Posterior vena cava (tissue), 2 donors: ENCODE results near the gene PLCH2. TPM values are rescaled to one million over a fixed set of nuclear protein-coding genes. Genes with fewer than 3 reads are reported as not detected.

Source experiments
- DNase-seq: peaks from one replicate; pipeline ENCODE4 v3.0.0-alpha.2; 2020; ENCODE audit warnings: low spot score
- intact Hi-C, 2 donors: fragments of 100-400 bp; cut with DNase I; formaldehyde crosslinking; loops; one replicate each; pipeline versions ENCODE4 v1.14.1 to v1.14.2; 2022 to 2023
- total RNA-seq, 2 donors: library from RNA; stranded (reverse); fragmentation: NEBNext Ultra II Directional; extraction: Animal tissue kit (Norgen Biotek cat#: 25700); gene quantifications; one replicate each; pipeline ENCODE4 v1.2.1, GENCODE V29; 2021
- donor health status: DM: yes; HTN: yes; CAD: no.
- donor health status: DM: yes; HTN: yes; CAD: no.

Gene PLCH2
- total RNA-seq, 2 donors from 2014 or later, result 0.33 to 1.0 TPM

DNA sequence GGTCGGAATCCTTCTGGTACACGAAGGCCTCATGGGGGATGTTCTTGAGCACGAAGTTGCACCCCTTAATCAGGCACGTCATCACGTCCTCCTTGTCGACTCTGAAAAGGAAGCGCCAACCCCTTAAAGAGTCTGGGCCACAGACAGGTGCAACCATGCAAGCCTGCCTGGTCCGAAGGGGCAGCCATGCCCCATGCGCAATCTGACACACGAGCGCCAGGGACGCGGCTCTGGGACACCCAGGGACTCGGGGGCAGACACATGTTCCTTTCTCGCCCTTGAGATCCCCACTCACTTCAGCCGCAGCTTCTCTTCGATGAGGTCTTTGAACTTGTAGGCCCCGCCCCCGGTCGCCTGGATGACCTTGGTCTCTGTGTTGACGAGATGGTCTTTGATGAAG, 44.7 kb downstream of the PLCH2 start:
- intact Hi-C loops, result no loop called here
- DNase-seq, result no peak

DNA sequence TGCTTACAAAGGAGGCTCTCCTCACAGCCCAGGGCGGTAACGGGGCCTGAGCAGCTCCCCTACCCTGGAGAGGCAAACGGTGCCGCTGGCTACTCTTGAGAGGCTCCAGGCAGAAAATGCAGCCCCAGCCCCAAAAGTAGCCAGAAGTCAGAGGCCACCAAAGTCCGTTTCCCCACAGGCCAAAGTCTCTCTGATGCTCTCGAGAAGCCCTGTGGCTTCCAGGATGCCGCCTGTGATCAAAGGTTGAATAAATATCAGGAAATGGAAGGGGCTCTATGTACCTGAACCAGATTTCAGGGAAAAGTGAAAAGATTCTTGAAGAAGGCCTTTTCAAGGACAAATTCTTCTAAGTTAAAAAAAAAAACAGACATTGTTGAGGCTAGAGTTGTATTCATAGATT, 46.1 kb downstream of the PLCH2 start:
- DNase-seq, result no peak
- intact Hi-C loops, result no loop called here

DNA sequence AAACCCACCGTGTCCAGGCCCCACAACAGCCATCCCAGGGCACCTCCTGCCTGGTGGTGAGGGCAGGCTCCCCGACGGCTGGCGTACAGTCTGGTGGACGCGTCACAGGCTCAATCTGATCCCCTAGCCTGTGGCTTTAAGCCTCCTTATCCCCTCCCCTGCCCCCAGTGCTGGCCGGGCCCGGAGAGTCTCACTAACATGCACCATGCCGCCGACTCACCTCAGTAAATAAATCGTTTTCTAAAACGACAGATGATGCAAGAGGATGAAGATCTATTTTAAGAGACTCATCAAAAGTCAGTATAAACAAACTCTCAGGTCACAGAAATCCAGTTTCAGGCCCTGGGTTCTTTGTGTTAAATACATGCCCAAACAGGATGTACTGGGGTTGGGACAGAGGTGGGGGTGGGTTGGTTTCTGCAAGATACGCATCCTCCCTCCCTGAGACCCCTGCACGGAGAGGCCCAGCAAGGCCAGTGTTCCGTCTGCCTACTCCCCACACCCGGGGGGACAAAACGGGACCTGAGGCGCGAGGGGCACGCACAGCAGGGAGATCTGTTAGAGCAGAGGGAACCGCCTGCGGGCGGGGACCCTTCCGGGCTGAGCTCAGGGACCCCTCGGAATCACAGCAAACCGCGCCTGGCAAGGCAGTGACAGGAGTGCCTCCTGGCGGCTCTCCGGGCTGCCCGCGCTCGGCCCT, 47.3 kb downstream of the PLCH2 start:
- intact Hi-C loops, result no loop called here

DNA sequence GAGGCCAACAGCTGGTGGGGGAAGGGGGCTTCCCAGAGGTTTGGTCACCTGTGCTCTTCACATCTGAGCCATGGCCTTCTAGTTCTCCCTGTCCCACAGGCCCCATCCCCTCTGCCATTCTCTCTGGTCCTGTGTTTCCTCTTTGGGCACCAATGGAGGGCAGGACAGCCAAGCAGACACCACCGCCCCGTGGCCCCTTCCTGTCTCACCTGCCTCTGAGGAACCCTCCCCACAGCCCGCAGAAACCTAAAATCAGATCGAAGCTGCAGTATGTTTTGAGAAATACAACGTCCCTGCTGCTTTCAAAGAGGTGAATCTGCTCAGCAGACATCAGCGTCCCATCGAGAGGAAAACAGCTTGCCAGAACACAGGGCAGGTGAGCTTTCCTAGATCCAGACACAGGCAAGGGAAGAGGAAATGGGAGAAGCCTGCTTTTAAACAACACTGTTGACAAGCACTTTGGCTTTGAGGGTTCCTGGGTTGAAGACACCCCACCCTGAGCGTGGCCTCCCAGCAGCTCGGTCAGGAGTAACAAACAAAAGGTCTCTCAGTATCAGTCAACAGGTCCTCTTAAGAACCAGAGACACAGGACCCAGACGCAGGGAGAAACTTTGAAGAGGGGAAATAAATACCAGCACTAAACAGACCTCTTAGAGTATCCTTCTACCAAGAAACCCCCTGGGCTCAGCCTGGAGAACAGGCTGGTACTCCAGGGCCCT, 48.0 kb downstream of the PLCH2 start:
- intact Hi-C loops, result no loop called here
- no peak for DNase-seq

More for the DNA sequence above, 47.3 kb downstream of the PLCH2 start:
- DNase-seq, result no peak

DNA sequence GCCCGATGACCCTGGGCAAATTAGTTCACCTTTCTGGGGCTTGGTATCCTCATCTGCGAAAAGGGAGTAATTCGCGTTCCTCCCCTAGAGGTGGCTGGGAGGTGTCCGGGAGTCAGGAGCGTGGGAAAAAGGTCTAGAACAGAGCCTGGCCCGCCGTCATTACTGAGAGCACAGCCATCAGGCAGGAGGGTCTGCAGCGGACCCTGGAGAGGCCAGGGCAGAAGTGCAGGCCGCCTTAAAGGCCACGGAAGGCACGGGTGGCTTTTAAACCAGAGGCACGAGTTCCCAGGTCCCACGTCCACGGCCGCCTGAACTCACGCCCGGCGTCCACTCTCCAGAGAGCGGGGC, 49.5 kb downstream of the PLCH2 start:
- DNase-seq, result no peak
- intact Hi-C loops, result no loop called here

DNA sequence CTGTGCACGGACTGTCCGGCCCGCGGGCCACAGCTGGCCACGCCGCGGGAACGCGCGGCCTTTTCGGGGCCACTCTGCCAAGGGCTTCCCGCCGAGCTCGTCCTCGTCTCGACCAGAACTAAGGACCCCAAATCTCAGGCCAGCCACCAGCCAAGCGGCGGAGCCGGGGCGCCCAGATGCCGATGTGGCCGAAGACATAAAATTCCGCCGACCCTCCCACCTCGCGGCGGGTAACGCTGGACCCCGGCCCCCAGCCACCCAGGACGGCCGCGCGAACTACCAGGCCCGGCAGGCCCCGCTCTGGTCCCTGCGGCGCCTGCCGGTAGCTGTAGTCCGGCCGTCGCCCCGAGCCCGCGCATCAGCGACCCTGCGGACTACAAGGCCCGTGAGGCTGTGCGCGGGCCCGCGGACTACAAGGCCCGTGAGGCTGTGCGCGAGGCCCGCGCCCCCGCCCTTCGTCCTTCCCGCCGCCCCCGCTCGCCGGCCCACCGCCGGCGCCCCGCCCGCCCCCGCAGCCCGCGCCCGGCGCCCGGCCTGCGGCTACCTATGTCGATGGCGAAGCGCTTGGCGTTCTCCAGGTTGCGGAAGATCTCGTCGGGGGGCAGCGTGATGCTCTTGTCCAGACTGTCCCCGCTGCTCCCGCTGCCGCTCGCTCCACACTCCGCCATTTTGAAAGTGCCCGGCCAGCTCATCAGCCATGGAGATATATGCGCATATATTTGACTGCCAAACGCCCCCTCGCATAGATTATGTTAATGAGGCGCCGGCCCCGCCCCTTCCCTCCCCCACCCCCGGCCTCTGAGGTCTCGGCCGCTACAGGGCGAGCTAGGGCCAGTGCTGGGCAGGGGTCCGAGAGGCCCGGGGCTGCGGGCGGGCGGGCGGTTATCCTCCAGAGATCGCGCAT, 50.1 kb downstream of the PLCH2 start, which contains the start of gene PANK4:
Gene PANK4 (minus strand): TSS at position 677 of the 904 bp plus-strand sequence. CDS start 9 bp downstream, at position 668.
- intact Hi-C loops, result no loop called here

DNA sequence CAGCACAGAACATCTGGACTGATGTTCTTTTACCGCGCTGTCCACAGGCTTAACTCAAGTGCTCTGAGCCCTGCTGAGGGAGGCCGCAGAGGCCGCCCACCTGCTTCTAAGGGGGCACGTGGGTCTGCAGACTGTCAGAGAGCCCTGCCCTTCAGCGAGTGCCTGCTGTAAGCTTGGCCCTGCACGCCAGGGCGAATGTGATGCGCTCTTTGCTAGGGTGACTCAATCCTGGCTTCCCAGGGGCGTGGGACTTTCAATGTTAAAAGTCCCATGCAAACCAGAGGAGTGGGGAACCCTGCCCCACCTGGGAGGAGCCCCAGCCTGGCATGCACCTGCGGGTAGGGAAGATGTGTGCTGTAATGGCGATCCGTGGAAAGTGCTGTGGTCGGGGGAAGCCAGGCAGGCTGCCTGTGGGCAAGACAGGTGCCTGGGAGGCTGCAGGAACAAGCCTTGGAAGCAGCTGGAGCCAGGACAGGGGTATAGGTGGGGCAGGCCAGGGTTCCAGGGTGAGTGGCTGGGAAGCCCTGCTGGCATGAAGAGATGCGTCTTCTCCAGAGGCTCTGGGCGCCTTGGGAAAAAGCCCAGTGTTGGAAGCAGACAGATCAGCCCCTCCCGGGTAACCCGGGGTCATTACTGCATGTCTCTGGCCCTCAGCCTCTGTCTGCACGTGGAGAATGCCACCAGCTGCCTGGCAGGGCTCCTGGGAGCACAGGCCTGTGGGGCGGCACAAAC, 50.9 kb downstream of the PLCH2 start:
- no peak for DNase-seq
- intact Hi-C loops, result no loop called here

More for the DNA sequence above, 50.1 kb downstream of the PLCH2 start, which contains the start of gene PANK4:
- peak; percentile 97 for DNase-seq

DNA sequence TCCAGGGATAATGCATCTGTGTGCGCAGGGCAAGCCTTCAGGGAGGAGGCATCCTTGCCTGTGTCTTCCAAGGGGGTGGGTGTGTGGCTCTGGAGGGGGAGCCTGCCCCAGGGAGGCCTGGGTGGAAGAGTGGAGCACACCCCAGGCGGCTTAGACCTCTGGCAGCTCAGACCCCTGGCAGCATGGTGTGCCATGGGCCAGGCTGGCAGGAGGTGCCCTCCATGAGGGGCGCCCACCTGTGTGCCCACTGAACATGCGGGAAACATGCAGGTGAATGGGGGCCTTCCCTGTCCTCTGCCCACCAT, 51.4 kb downstream of the PLCH2 start:
- intact Hi-C loops, result no loop called here
- no peak for DNase-seq

DNA sequence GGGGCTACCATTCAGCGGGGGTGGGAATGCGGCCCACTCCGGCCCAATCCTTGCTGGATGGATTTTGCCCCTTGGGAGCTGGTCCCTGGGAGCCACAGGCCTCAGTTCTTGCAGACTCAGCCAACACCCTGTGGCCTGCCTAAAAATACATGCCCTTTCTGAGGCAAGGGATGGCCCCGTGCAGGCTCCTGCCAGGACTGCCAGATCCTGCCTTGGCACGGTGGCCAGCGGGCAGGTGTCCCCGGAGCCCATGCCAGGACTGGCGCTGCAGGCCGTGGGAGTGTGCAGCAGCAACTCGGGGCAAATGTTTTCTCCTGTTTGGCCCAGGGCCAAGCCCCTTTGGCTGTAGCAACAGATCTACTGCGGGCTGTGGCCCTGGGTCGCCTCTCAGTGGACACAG, 51.9 kb downstream of the PLCH2 start:
- no peak for DNase-seq
- intact Hi-C loops, result no loop called here

DNA sequence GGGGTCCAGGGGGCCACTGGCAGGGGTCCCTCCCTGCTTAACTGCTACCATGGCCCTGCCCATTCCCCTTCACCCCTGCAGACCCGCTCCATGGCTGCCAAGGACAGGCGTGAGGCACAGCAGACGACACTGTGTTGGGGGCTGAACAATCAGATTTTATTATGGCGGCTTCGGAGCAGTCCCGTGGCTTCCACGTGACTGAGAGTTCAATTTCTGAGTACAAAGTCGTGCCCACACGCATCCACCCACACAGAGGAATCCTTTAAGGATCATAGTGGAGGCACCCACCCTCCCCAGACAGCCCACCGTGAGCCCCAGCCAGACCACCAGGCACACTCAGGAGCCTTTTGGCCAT, 52.5 kb downstream of the PLCH2 start:
- intact Hi-C loops, result no loop called here
- no peak for DNase-seq

DNA sequence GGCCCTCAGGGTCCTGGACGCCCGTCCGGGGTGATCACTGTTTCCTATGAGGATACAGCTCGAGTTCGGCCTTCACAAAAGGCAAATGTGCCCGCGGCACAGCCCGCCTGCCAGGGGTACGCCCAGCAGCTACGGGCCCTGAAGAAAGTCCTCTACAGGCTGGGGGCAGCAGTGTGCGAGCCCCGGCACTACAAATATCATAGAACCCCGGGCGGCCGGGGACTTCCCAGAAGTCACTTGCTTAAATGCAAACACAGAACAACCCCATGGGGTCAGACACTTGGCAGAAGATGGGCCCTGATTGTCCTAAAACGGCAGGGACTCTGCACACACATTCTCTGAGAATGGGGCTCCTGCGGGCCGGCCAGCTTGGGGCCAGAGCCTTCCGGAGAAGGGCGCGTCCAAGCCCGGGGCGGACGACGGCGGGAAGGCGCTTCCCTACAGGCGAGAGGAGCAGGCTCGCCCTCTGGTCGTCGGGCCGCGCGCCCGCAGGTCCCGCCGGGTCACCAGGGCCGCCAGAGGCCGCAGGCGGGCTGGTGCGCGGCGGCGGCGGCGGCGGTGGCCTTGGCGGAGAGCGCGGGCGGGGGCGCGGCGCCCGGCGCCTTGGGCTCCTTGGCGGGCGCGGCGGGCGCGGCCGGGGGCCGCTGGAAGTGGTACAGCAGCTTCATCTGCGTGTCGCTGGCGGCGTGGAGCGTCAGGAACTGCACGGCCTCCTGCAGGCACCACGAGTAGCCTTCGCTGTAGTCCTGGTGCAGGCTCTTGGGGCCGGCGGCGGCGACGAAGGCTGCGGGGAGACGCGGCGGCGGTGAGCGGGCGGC, 53.1 kb downstream of the PLCH2 start:
- DNase-seq, result no peak
- intact Hi-C loops, result no loop called here

DNA sequence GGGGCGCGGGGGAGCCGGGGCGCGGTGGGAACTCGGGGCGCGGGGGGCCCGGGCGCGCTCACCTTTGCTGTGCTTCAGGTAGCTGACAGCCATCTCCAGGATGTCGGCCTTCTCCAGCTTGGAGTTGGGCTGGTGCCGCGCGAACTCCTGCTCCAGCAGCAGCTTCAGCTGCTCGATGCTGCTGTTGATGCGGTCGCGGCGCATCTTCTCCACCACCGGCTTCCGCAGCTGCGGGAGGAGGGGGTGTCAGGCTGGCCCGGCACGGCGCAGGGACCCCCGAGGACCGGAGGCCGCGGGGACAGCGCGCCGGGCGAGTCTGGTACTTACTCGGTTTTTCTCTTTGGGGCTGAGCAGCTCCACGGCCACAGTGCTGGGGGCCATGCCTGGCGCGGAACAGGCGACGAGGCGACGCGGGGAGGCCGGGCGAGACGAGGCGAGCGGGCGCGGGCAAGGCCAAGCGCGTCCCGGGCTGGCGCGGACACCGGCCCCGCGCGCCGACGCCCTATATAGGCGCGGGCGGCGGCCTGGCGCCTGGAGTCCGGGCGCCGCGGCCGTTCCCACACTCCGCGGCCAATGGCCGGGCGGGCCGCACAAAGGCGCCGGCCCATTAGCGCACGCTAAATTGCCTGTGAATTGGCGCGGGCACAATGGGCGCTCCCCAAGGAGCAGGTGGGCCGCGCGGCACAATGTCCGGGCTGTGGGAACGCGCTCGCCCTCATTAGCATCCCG, 53.9 kb downstream of the PLCH2 start, which contains the start of gene HES5:
Gene HES5 (minus strand): TSS at position 480 of the 729 bp plus-strand sequence. CDS start 99 bp downstream, at position 381.
- intact Hi-C loops, result no loop called here

DNA sequence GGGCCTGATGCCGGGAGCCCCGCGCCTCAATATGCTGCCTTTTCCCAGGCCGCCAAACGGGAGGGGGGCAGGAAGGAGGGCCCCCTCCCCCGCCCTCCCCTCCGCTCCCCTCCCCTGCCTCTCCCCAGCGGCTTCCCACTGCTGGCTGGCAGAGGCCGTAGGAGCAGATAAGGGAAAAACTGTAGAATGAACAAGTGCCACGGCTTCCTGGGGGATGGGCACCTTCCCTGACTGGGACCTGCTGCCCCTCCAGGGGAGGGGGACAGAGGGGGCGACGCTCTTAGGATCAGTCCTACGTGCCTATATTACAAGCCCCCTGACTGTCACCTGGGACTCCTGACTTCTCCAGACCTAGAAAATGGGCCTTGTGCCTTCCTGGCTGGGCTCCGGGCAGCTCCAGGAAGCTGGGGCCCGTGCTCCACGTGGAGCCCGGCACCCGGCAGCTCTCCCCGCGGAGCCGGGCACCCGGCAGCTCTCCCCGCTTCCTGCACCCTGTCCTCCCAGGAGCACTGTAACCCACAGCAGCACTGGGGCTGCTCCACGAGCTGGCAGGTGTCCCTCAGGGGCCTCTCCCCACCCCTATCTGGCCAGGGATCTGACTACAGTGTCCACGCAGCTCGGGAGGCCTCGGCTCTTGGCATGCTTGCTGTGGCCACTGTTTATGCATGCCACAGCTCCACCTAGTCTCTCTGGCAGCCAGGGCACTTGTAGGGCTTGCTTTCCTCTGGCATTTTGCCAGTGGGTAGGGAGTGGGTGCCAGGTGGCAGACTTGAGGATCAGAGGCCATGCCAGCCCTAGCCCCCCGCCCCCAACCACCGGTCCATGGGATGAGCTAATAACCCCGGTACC, 54.6 kb downstream of the PLCH2 start:
- no peak for DNase-seq
- intact Hi-C loops, result no loop called here

More for the DNA sequence above, 53.9 kb downstream of the PLCH2 start, which contains the start of gene HES5:
- no peak for DNase-seq

DNA sequence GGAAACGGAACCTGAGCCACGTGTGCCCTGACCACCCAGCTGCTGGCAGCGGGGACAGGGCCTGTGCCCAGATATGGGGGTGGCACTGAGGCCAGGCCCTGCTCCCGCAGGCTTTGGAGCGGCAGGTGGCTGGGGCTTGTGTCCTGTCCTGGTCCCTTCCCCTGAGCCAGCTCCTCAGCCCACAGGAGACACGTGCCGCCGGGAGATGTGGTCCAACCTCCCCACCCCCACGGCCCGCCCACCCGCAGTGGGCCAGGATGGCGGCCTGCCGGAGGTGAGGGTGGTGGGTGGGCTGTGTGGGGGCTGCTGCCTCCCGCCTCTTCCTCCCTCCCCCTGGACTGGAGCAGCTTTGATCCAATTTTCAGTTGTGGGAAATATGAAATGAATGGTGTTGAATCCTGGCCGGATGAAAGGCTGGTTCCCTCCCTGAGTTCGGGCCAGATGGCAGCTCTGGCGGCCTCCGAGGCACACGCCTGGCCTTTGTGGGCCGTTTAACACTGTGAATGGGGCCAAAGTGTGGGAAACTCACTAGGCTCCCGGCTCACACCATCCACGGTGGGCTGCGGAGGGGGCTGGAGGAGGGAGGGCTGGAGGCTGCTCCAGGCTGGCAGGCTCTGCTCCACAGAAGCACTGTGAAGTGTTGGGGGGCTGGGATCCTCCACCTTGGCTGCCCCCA, 56.5 kb downstream of the PLCH2 start:
- DNase-seq, result no peak
- intact Hi-C loops, result no loop called here

DNA sequence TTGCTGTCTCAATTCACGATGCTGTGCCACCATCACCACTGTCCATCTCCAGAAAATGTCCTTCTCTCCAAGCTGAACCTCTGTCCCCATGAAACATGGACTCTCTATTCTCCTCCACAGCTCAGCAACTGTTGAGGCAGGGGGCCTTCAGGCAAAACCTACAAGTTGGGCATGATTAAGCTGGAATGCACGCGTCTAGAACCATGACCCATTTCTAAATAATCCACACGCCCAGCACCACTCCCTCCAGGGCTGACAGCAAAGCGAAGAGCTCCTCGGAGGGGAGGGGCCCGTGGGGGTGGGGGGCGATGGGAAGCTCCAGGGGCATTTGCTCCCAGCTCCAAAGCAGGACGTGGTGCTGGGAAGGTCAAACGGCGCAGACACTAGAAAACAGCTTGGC, 57.3 kb downstream of the PLCH2 start:
- no peak for DNase-seq
- intact Hi-C loops, result no loop called here

DNA sequence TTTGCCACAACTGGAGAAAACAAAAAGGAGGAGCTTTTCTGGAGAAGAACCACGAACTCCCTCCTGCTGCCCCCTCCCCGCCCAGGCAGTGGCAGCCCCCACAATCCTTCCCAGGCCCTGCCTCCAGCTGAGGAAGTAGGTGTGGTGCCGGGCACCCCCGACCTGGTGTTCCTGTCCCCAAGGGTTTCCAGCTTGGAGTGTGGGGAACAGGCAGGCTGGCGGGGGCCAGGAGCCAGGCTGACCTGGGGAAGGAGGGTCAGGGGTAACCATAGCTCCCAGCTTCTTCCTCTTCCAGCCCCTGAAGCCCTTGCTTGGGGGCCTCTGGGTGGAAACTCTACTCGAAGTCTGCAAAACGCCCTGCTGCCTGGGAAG, 58.2 kb downstream of the PLCH2 start:
- DNase-seq, result no peak
- intact Hi-C loops, result no loop called here
